K562 (cell line): ENCODE measurements around the gene TMIGD3. TPM values are rescaled to one million over a fixed set of nuclear protein-coding genes. Genes with fewer than 3 reads are reported as not detected.

ENCODE experiments used
- ELK1 ChIP-seq: sonication (generic); formaldehyde crosslinking; IDR thresholded peaks from 2 replicates; pipeline ENCODE4 v1.8.1; 2022; ENCODE audit warnings: missing genetic modification reagents
- HNRNPK ChIP-seq: fragments of 200-400 bp; formaldehyde crosslinking; IDR thresholded peaks from one replicate; pipeline ENCODE4 v1.6.1; 2018; ENCODE audit warnings: mild to moderate bottlenecking, low read depth, low read length; ENCODE audit not compliant: poor library complexity, severe bottlenecking
- KLF13 ChIP-seq: fragments of 450-650 bp; IDR thresholded peaks from 2 replicates; pipeline ENCODE4 v1.6.1; 2016; ENCODE audit warnings: missing genetic modification characterization, low read depth, mild to moderate bottlenecking, missing compliant biosample characterization, moderate library complexity, borderline replicate concordance
- MCM3 ChIP-seq: fragments of 450-650 bp; IDR thresholded peaks from 2 replicates; pipeline ENCODE4 v1.6.1; 2016
- PTTG1 ChIP-seq: fragments of 450-650 bp; IDR thresholded peaks from 2 replicates; pipeline ENCODE4 v1.6.1; 2016; ENCODE audit warnings: low read depth, mild to moderate bottlenecking, missing genetic modification characterization, missing compliant biosample characterization
- SAFB ChIP-seq: fragments of 200-400 bp; formaldehyde crosslinking; IDR thresholded peaks from 2 replicates; pipeline ENCODE4 v1.6.1; 2017; ENCODE audit warnings: low read depth, low read length, borderline replicate concordance
- STAG1 ChIP-seq: sonication (generic); formaldehyde crosslinking; IDR thresholded peaks from 2 replicates; pipeline ENCODE4 v1.5.0; 2020; ENCODE audit warnings: missing genetic modification reagents, borderline replicate concordance
- THAP7 ChIP-seq: fragments of 250-450 bp; sonication (Bioruptor Pico); IDR thresholded peaks from 2 replicates; pipeline ENCODE4 v1.5.0; 2021
- ZNF311 ChIP-seq: fragments of 250-450 bp; sonication (Bioruptor Pico); IDR thresholded peaks from 2 replicates; pipeline ENCODE4 v1.4.0; 2020; ENCODE audit warnings: mild to moderate bottlenecking, moderate library complexity
- ZNF384 ChIP-seq: IDR thresholded peaks from 2 replicates; pipeline ENCODE4 v1.6.1; 2012; ENCODE audit warnings: low read depth, low read length, improper control_type of control experiment
- ZSCAN29 ChIP-seq: fragments of 450-650 bp; IDR thresholded peaks from 2 replicates; pipeline ENCODE4 v1.6.1; 2017
- polyA plus RNA-seq, 8 experiments: library from polyadenylated mRNA; depleted of rRNA in 4 of 8; stranded (reverse) in 5 of 8; unstranded in 3 of 8; fragments of >200 nt; fragmentation: Nextera tagmentation in 2 of 8; fragmentation: Illumina TruSeq in 1 of 8; extraction: Ambion mirVana in 2 of 8; extraction: Trizol in 1 of 8; gene quantifications; 2 replicates each; pipeline versions ENCODE4 v1.2.1 to v1.2.3, GENCODE V29; 2011 to 2014; ENCODE audit warnings: inconsistent platforms in 1 of 8, missing spikeins in 1 of 8
- total RNA-seq, 7 experiments: library from RNA; depleted of rRNA in 6 of 7; stranded (reverse); fragments of >200 nt in 6 of 7; fragmentation: Illumina TruSeq in 2 of 7; extraction: Trizol in 2 of 7; gene quantifications; 2 replicates each; pipeline versions ENCODE4 v1.2.1 to v1.2.3, GENCODE V29; 2011 to 2021; ENCODE audit warnings: low replicate concordance in 1 of 7
- TF ChIP-seq, protein P1 (sequence below): fragments of 250-450 bp; sonication (Bioruptor Pico); IDR thresholded peaks from 2 replicates; pipeline ENCODE4 v1.8.0; 2021; ENCODE audit warnings: moderate library complexity, mild to moderate bottlenecking, inconsistent platforms

TMIGD3 gene
- total and polyA plus RNA-seq, 9 of the 15 experiments (the other 6 are each of a cell fraction or from before 2014, with no cell fraction given) = 0.11 to 0.13 (median 0.11) TPM; not detected in 6

- TF ChIP-seq THAP7 (CRISPR knock-in tag) (no peak), ZSCAN29 (no peak), ELK1 (CRISPR knock-in tag) (no peak), MCM3 (no peak), ZNF311 (CRISPR knock-in tag) (no peak), SAFB (no peak), PTTG1 (no peak), ZNF384 (no peak), STAG1 (CRISPR knock-in tag) (no peak), KLF13 (no peak), HNRNPK (no peak)
- TF ChIP-seq, protein P1, sequence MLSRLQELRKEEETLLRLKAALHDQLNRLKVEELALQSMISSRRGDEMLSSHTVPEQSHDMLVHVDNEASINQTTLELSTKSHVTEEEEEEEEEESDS (CRISPR knock-in tag) = no peak
- TF ChIP-seq, all 486 proteins: peak for 0
Observed at GRCh38 chr1:111484391-111485026, 18.9 kb downstream of the TMIGD3 start (continued).
